GM18861 (cell line): ENCODE data around the gene ADAP2.
"Not testable (repeated sequence)": the region's sequence is repeated elsewhere in the genome, so short reads cannot be mapped to it uniquely, and the experiment has no call there.

ENCODE experiments used
- ATAC-seq: cut with Tn5 transposase; IDR thresholded peaks from one replicate; pipeline ENCODE4 v1.9.1; 2021; ENCODE audit not compliant: unreplicated experiment

ADAP2 gene

DNA sequence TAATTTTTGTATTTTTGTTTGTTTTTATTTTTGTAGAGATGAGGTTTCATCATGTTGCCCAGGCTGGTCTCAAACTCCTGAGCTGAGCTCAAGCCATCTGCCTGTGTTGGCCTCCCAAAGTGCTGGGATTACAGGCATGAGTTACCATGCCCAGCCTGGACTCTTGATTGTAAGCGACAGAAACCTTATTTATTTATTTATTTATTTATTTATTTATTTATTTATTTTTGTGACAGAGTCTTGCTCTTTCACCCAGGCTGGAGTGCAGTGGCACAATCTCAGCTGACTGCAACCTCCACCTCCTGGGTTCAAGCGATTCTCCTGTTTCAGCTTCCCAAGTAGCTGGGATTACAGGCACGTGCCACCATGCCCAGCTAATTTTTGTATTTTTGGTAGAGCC lies 8.1 kb downstream of the ADAP2 start:
- ATAC-seq, result not testable (repeated sequence)

DNA sequence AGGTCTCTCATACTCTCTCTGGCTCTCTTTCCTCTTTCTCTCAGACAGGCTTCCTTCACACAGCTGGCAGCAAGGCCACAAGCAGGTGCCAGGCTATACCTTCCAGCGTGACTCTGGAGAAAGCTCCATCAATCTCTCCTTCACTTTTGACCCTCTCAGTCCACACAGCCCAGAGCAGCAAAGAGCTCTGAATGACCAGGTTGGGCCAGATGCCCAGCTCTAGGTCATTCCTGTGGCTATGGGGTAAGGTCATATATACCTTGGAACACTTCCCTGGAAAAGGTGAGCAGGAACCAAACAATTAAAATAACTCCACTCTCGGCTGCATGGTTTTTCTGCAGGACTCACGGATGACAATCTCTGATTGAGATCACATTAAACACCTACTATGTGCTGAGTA lies 8.8 kb downstream of the ADAP2 start:
- no peak for ATAC-seq

DNA sequence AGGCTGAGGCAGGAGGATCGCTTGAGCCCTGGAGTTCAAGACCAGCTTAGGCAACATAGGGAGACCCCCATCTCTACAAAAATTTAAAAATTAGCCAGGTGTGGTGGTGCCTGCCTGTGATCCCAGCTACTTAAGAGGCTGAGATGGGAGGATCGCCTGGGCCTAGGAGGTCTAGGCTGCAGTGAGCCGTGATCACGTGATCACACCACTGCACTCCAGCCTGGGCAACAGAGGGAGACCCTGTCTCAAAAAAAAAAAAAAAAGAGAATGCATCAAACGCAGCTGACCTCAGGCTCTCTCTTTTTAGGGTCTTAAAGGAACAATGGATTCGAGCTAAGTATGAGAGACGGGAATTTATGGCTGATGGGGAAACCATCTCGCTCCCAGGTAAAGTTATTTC lies 9.8 kb downstream of the ADAP2 start:
- not testable (repeated sequence) for ATAC-seq

DNA sequence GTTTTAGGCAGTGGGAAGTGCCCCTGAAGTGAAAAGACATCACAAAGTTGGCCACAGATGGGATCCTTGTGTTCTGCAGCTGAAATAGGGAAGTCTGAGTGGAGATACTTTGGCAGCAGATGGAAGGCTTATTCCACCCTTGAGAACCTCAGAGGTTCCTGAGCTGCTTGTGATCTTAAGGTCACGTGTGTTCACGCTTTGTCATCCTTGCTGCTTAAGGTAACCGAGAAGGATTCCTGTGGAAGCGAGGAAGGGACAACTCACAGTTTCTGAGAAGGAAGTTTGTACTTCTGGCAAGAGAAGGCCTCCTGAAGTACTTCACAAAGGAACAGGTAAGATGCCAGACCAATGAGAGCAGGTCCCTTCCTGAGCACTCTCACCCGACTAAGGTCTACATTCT lies 12.2 kb downstream of the ADAP2 start:
- ATAC-seq, result no peak

DNA sequence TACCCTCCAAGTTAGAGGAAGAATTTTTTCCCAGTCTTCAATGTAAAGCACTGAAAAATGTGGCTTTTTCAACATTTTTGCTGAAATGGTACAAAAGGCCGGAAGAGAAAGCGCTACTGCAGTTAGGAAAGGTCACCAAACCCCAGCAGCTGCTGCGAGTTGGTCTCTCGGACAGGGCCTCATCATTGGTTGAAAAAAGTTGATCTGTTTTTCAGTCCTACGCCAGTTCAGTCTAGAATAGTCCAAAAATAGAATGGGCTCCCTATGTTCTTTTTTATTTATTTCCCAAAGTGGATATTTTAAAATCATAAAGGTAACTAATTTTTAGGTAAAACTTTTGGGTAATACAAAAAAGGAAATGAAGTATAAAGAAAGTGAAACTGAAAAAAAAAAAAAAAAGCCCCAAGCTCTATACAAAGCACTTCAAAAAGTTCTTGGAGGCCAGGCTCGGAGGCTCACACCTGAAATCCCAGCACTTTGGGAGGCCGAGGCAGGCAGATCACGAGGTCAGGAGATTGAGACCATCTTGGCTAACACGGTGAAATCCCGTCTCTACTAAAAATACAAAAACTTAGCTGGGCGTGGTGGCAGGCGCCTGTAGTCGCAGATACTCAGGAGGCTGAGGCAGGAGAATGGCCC lies 17.4 kb downstream of the ADAP2 start:
- ATAC-seq, result no peak

DNA sequence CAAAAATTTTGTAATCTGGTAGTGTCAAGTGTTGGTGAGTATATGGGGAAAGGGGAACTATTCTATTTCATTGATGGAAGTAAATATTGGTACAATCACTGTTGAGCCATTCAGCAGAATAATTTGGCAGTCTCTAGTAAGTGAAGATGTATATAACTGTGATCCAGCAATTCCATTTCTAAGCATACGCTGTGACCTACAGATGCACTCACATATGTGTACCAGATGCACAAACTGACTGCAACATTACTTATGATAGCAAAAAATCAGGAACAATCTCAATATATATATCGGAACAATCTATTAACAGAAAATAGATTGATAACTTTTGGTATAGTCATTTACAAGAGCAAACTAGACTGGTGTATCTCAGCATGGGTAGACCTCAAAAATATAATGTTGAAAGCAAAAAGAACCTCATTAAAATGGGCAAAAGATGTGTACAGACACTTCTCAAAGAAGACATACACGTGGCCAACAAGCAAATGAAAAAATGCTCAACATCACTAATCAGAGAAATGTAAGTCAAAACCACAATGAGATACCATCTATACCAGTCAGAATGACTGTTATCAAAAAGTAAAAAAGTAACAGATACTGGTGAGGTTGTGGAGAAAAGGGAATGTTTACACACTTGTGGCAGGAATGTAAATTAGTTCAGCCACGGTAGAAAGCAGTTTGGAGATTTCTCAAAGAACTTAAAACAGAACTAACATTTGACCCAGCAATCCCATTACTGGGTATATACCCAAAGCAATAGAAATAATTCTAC lies 20.7 kb downstream of the ADAP2 start:
- ATAC-seq, result no peak

DNA sequence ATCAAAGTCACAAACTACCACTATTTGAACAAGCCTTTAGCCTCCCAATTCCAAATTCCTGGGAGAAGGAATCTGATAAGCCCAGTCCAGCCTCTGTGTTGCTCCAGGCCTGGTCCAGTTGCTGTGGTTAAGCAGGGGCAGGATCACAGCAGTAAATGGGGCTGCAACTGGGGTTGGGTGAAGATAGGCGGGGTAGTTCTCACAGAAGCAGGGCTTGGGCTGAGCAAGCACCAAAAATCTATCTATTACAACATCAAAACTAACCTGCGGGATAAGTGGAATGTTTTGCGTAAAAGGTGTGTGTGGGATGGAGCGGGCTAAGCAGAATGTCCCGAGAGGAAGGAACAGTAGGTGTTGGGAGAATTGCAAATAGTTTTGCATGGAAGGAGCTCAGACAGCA lies 26.1 kb downstream of the ADAP2 start:
- no peak for ATAC-seq

DNA sequence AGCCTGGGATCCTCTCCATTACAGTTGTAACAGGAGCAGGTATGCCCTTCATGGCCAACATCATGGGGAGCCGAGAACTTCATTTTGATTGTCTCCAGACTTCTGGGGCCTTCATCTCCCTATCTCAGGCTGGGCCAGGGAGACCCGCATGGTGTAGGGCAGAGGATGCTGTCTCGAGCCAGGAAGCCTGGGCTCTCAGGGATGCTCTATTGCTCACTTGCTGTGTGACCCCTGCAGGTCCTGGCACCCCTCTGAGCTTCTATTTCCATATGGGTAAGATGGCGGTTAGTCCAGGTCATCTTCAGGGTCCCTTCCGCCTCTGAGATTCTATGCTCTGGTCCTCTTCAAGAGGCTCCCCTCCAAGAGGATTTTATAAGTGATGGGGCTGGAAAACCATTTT lies 28.4 kb downstream of the ADAP2 start:
- ATAC-seq, result no peak

DNA sequence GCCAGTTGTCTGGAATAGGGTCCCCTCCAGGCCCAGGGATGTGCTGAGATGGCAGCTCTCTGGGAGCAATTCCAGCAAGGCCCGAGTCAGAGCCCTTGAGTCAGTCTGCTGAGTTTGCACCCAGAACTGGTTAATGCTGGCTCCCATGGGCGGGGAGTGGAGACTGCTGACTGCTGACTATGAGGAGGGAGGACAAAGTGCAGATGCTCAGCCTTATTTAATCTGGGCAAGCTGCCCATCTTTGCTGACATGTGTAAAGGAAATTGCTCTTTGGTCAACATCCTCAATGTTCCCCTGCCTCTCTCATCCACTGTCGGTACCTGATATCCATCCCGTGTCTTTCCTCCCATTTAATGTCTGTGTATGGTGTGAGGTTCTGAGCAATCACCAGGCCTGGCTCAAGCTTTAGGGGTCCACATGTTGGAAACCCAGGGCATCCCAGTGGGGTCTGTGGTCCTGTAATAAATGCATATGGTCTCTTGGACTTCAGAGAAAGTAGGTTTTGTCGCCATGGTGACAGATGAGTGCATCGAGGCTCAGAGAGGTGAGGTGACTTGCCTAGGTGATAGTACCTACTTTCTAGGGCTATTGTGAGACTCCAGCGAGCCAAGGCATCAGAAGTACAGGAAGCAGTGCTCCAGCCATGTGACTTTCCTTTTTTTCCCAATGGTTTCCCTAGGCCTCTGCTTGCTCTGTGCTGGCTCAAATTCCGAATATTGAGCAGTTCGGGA lies 29.1 kb downstream of the ADAP2 start:
- no peak for ATAC-seq

DNA sequence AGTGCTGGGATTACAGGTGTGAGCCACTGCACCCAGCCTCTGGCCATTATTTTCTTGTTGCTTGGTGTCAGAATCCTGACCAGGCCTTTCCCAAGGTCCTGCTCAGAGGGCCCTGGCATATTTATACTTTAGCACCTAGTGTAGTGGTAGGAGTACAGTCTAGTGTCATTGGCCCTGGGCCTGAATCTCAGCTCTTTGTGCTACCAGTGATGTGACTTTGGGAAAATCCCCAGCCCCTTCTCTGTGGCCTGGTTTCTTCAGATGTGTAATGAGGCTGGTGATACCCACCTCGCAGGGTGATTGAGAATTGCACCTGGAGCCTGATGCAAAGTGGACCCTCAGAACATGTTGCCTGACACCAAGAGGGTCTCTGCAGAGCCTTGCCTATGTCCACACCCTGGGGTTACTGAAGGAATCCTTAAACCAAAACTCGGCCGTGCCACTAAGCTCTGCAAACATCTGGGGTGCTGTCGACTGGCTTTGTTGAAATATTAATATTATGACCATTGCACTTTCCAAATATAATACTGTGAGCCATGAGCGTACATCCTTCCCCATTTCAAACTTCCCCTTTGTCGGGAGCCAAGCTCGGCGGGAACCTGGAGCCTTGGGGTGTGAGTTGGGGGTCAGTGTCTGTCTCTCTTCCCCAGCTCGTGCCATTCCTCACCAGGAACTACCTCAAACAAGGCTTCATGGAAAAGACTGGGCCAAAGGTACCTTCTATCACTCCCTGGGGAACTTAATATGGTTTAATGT lies 31.1 kb downstream of the ADAP2 start:
- ATAC-seq, result no peak

DNA sequence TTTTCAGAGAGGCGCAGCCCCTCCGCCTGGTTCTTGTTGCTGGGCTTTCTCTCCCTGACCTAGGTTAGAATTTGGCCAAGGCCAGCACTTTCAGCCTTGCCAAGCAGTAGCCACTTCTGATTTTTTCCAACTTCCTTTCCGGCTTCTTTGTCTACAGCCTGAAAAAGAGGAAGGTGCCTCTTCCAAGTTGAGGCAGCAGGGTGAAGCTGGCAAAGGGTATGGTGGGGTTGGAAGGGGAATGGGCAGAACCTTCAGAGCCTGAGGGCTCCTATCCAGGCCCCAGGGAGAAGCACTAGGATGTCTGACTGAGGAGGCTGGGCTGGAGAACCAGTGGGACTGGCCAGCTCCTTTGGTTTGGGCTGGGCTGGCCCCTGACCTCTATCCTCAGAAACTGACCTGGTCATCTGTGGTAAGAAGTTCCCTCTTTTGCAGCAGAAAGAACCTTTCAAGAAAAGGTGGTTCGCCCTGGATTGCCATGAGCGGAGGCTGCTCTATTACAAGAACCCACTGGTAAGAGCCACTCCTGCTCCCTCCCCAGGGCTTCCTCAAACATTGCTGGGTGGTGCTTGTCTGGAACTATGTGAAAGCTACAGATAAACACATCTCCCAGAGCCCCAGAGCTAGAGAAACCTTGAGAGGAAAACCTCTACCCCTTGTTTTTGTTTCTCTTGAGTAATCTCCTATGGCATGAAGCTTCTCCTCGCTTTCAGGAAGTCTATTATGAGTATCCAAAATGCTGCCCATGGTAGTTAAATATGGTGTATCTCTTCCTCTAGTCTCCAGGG lies 32.5 kb downstream of the ADAP2 start:
- ATAC-seq, result no peak

DNA sequence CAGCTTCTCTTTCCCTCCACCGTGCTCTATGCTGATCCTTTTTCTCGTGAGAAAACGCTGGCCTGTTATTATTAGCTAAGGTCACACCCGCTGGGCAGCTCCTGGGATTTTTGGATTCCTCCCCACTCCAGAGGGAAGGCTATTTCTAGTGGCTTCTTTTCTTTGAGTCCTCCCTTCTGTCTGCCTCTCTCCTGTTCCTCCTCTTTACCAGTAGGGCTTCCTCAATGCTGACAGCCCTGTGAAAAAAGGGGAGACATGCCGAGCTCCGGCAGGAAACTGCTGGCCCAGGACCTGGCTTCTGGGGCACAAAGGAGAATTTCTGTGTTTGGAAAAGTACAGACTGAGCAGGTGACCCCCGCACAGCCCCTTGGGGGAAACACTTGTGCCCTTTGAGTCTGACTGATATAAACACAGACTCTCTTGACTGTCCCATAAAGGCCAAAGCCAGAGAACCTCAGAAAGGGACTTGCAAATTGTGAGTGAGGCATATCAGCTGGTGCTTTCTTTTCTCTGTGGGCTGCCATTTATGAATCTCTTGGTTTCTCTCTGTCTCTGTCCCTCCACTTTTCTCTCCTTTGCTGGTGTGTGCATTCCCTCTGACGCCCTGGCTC lies 35.1 kb downstream of the ADAP2 start:
- ATAC-seq, result no peak

DNA sequence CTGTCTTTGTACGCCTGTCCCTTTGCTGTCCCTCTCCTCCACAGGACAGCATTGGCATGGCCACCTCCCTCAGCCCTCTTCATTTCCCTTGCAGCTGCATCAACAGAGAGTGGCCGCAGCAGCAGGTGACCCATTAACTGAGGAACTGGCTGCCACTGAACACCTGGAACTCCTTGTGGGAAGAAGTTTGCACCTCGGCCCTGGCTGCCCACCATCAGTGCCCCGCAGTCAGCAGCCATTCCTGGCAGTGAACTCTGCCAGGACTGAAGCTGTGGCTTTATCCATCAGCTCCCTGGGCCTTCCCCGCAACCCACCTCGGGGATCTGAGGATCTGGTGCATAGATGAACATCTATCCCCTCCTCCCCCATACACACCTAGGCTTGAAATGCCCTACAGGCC lies 36.0 kb downstream of the ADAP2 start:
- no peak for ATAC-seq

DNA sequence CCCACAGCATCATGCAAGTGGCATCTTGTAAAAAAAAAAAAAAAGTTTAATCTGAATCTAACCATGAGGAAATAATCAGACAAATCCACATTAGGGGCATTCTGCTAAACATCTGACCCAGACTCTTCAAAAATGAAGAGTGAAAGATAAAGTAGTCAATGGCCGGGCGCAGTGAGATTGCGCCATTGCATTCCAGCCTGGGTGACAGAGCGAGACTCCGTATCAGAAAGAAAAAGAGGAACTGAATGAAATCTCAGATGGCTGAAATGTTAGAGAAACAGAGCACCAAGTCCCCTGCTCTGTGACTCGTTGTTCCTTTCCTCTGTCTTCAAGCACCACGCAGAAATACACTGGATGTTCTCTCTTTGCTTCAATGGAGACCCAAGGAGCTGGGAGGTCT lies 36.4 kb downstream of the ADAP2 start:
- no peak for ATAC-seq

DNA sequence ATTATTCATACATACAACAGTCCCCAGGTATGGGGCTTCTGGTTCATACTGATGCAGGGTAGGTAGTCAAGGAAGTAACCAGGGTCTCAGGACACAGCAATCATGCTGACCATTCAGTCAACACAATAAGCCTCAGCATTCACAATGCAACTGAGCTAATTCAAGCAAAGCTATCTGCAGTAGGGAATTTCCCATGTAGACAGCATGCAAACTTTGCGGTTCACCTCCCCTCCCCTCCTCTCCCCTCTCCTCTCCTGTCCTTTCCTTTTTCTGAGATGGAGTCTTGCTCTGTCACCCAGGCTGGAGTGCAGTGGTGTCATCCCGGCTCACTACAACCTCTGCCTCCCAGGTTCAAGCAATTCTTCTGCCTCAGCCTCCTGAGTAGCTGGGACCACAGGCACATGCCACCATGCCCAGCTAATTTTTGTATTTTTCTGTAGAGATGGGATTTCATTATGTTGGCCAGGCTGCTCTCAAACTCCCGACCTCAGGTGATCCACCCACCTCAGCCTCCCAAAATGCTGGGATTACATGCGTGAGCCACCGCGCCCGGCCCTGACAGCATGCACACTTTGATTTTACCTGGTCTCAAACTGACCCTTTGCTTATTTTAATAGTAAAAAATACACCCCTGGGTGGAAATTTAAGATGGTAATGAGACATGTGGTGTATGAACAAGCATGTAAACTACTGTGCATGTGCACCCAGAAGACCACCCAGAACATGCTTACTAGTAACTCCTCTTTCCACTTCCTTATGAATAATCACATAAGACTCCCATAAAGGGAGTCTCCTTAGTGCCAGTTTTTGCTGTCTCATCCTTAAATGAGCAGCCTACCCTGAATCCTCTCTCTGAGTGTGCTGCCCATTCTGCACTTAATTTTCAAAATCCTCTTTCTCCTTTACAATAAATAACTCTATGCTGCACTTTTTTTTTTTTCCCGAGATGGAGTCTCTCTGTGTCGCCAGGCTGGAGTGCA lies 39.8 kb downstream of the ADAP2 start:
- ATAC-seq, result peak; percentile 53

DNA sequence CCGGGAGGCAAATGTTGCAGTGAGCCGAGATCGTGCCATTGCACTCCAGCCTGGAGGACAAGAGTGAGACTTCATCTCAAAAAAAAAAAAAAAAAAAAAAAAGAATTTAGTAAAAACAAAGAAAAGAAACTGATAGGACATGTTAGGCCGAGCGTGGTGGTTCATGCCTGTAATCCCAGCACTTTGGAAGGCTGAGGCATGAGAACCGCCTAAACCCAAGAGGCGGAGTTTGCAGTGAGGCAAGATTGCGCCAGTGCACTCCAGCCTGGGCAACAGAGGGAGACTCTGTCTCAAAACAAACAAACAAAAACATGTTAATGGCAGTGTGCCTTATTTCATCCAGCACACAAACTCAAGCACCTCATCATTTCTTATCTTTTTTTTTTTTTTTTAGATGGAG lies 42.6 kb downstream of the ADAP2 start:
- ATAC-seq, result not testable (repeated sequence)

DNA sequence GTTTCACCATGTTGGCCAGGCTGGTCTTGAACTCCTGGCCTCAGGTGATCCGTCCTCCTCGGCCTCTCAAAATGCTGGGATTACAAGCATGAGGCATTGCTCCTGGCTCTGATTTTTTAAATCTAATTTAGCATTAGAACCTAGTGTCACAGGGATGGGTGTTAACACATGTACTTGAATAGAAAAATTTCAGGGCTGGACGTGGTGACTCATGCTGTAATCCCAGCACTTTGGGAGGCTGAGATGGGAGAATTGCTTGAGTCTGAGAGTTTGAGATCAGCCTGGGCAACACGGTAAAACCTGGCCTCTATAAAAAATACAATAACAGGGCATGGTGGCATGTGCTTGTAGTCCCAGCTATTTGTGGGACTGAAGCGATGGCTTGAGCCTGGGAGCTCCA lies 43.1 kb downstream of the ADAP2 start:
- ATAC-seq, result no peak

DNA sequence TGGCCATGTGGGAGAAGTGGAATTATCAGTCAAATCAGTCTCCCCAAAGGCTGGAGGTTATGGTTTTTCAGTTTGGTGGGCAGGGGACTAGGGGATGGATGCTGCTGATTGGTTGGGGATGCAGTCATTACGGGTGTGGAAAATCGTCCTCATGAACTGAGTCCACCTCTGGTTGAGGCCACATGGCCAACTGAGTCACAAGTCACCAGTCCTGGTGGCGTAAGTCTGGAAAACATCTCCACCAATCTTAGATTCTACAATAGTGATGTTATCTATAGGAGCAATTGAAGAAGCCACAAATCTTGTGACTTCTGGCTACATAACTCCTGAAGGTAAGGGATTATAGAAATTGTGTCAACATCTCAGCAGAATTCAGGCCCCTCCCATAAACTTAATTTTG lies 43.9 kb downstream of the ADAP2 start:
- ATAC-seq, result no peak

DNA sequence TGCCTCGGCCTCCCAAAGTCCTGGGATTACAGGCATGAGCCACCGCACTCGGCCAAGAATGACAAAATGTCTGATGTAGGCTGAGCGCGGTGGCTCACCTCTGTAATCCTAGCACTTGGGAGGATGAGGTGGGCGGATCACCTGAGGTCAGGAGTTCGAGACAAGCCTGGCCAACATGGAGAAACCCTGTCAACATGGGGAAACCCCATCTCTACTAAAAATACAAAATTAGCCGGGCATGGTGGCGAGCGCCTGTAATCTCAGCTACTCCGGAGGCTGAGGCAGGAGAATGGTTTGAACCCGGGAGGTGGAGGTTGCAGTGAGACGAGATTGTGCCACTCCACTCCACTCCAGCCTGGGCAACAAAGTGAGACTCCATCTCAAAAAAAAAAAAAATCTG lies 46.2 kb downstream of the ADAP2 start:
- not testable (repeated sequence) for ATAC-seq
